H1 (cell line): ENCODE data around the gene DCTN5. TPM values are rescaled to one million over a fixed set of nuclear protein-coding genes. Genes with fewer than 3 reads are reported as not detected.
A peak's percentile ranks its signal among the peaks of the same experiment; 100 is the strongest.

Experiments
- CTCF ChIA-PET: fragments of 300-600 bp; sonication (Branson Sonifier 250); formaldehyde crosslinking; loops from one replicate; lab custom pipeline; 2021; ENCODE audit not compliant: partially characterized antibody; lab: Charles Lee
- POLR2A ChIA-PET: fragments of 300-600 bp; sonication (Branson Sonifier 250); formaldehyde crosslinking; loops from one replicate; lab custom pipeline; 2021; ENCODE audit warnings: inconsistent platforms; ENCODE audit not compliant: partially characterized antibody; lab: Charles Lee
- DNase-seq, 2 experiments: peaks; one replicate each; pipeline versions ENCODE4 v3.0.0 to v3.0.0-alpha.2; 2010 to 2022; ENCODE audit warnings: low spot score in 2 of 2, low read depth in 1 of 2, mixed read lengths in 1 of 2
- FAIRE-seq: peaks from 2 replicates; lab custom pipeline; 2011; peaks lifted over from hg19 to GRCh38; lab: Jason Lieb, UNC
- H2AFZ ChIP-seq: 2 replicates; pipeline ENCODE4 v1.8.1; 2012; ENCODE audit warnings: low read length, inconsistent platforms
- H2AK5ac ChIP-seq: 2 replicates; pipeline ENCODE4 v1.6.1; 2013; ENCODE audit warnings: low read depth, low read length
- H2BK120ac ChIP-seq: replicated peaks from 2 replicates; pipeline ENCODE3; 2013; ENCODE audit warnings: low read depth, low read length, inconsistent platforms
- H2BK12ac ChIP-seq: 2 replicates; pipeline ENCODE4 v1.6.1; 2013; ENCODE audit warnings: low read depth, low read length
- H2BK15ac ChIP-seq: 2 replicates; pipeline ENCODE4 v1.6.1; 2013; ENCODE audit warnings: low read length
- H2BK20ac ChIP-seq: 2 replicates; pipeline ENCODE4 v1.6.1; 2013; ENCODE audit warnings: low read length
- H2BK5ac ChIP-seq: 2 replicates; pipeline ENCODE4 v1.6.1; 2013; ENCODE audit warnings: low read depth, low read length
- H3K14ac ChIP-seq: 2 replicates; pipeline ENCODE4 v1.6.1; 2013; ENCODE audit warnings: inconsistent platforms; ENCODE audit not compliant: insufficient read length
- H3K18ac ChIP-seq: 2 replicates; pipeline ENCODE4 v1.6.1; 2013; ENCODE audit warnings: low read length; ENCODE audit errors: extremely low read depth
- H3K23ac ChIP-seq: 2 replicates; pipeline ENCODE4 v1.6.1; 2013; ENCODE audit warnings: inconsistent platforms; ENCODE audit not compliant: insufficient read length
- H3K23me2 ChIP-seq: 2 replicates; pipeline ENCODE4 v1.6.1; 2013; ENCODE audit warnings: low read depth, low read length
- H3K27ac ChIP-seq: 2 replicates; pipeline ENCODE4 v1.6.1; 2011; ENCODE audit warnings: low read depth, low read length, inconsistent platforms
- H3K27me3 ChIP-seq, 4 experiments: replicated peaks in 1 of 4; 1 replicate in 1 of 4; 2 replicates in 3 of 4; pipeline versions ENCODE4 v1.6.1 to v1.8.1; 2011 to 2013; ENCODE audit warnings: low read length in 3 of 4, mild to moderate bottlenecking in 3 of 4, inconsistent platforms in 2 of 4, mixed read lengths in 2 of 4, moderate library complexity in 1 of 4; ENCODE audit not compliant: control insufficient read depth in 3 of 4, insufficient read depth in 3 of 4; ENCODE audit errors: extremely low read depth in 1 of 4
- H3K36me3 ChIP-seq, 4 experiments: 2 replicates each; pipeline versions ENCODE4 v1.6.1 to v1.8.1; 2011 to 2013; ENCODE audit warnings: mild to moderate bottlenecking in 4 of 4, low read length in 3 of 4, moderate library complexity in 2 of 4, control low read depth in 1 of 4, inconsistent platforms in 1 of 4; ENCODE audit not compliant: insufficient read depth in 4 of 4, control insufficient read depth in 2 of 4
- H3K4ac ChIP-seq: replicated peaks from 2 replicates; pipeline ENCODE3; 2013; ENCODE audit warnings: low read length, low read depth, mixed read lengths, inconsistent platforms; ENCODE audit not compliant: insufficient read length
- H3K4me1 ChIP-seq, 4 experiments: replicated peaks in 1 of 4; 1 replicate in 1 of 4; 2 replicates in 3 of 4; pipeline versions ENCODE4 v1.6.1 to v1.8.1; 2011 to 2013; ENCODE audit warnings: low read length in 3 of 4, inconsistent platforms in 2 of 4, mixed read lengths in 1 of 4; ENCODE audit not compliant: insufficient read depth in 4 of 4, control insufficient read depth in 3 of 4
- H3K4me2 ChIP-seq, 2 experiments: 2 replicates each; pipeline versions ENCODE4 v1.6.1 to v1.8.1; 2011 to 2013; ENCODE audit warnings: low read depth in 2 of 2, low read length in 2 of 2, control low read depth in 1 of 2, inconsistent platforms in 1 of 2, mild to moderate bottlenecking in 1 of 2; ENCODE audit not compliant: insufficient read depth in 1 of 2
- H3K4me3 ChIP-seq, 4 experiments: fragments of 200-600, 300-600 bp in 1 of 4; sonication (generic), shearing (Covaris generic), sonication (Bioruptor Twin) in 1 of 4; 2 replicates each; pipeline versions ENCODE4 v1.5.1 to v1.8.1; 2011 to 2016; ENCODE audit warnings: low read length in 4 of 4, low read depth in 3 of 4, control low read depth in 2 of 4, inconsistent platforms in 2 of 4, mild to moderate bottlenecking in 2 of 4, mixed read lengths in 1 of 4, moderate library complexity in 1 of 4; ENCODE audit not compliant: insufficient read depth in 2 of 4; ENCODE audit errors: extremely low read depth in 1 of 4
- H3K56ac ChIP-seq: replicated peaks from 2 replicates; pipeline ENCODE3; 2013; ENCODE audit warnings: low read depth, mild to moderate bottlenecking, mixed read lengths, low read length, inconsistent platforms; ENCODE audit not compliant: insufficient read length
- H3K79me1 ChIP-seq: 2 replicates; pipeline ENCODE4 v1.6.1; 2013; ENCODE audit warnings: low read depth, low read length, control low read depth
- H3K79me2 ChIP-seq, 2 experiments: 2 replicates each; pipeline versions ENCODE4 v1.6.1 to v1.8.1; 2012 to 2013; ENCODE audit warnings: low read length in 2 of 2, mild to moderate bottlenecking in 2 of 2, inconsistent platforms in 1 of 2; ENCODE audit not compliant: insufficient read depth in 2 of 2, control insufficient read depth in 1 of 2
- H3K9ac ChIP-seq, 4 experiments: replicated peaks in 1 of 4; 1 replicate in 1 of 4; 2 replicates in 3 of 4; pipeline versions ENCODE4 v1.6.1 to v1.8.1; 2011 to 2013; ENCODE audit warnings: low read depth in 3 of 4, low read length in 3 of 4, control low read depth in 2 of 4, mild to moderate bottlenecking in 2 of 4, moderate library complexity in 2 of 4, inconsistent platforms in 1 of 4; ENCODE audit errors: extremely low read depth in 1 of 4
- H3K9me3 ChIP-seq, 2 experiments: 2 replicates each; pipeline versions ENCODE4 v1.6.1 to v1.8.1; 2012 to 2013; ENCODE audit warnings: mild to moderate bottlenecking in 2 of 2, moderate library complexity in 2 of 2, control low read depth in 1 of 2, inconsistent platforms in 1 of 2, low read depth in 1 of 2, low read length in 1 of 2, mixed read lengths in 1 of 2; ENCODE audit not compliant: insufficient read depth in 2 of 2
- H4K20me1 ChIP-seq, 2 experiments: replicated peaks in 1 of 2; 2 replicates each; pipeline versions ENCODE3 to v1.8.1; 2011 to 2013; ENCODE audit warnings: inconsistent platforms in 2 of 2, low read length in 2 of 2, mild to moderate bottlenecking in 1 of 2; ENCODE audit not compliant: insufficient read depth in 2 of 2, control insufficient read depth in 1 of 2
- H4K5ac ChIP-seq: 2 replicates; pipeline ENCODE4 v1.6.1; 2013; ENCODE audit warnings: low read length, low read depth, mixed read lengths, inconsistent platforms; ENCODE audit not compliant: insufficient read length
- H4K8ac ChIP-seq: 2 replicates; pipeline ENCODE4 v1.8.0; 2013; ENCODE audit warnings: mild to moderate bottlenecking, moderate library complexity, low read length, inconsistent platforms; ENCODE audit not compliant: insufficient read depth; ENCODE audit errors: extremely low read depth
- H4K91ac ChIP-seq: replicated peaks from 2 replicates; pipeline ENCODE3; 2013; ENCODE audit warnings: low read length, mixed read lengths, inconsistent platforms; ENCODE audit not compliant: insufficient read length
- ASH2L ChIP-seq: fragments of 200-600, 300-600 bp; sonication (generic); IDR thresholded peaks from one replicate; pipeline ENCODE4 v1.7.1; 2017; ENCODE audit warnings: low read length
- CBX5 ChIP-seq: fragments of 300-800, 300-1000 bp; sonication (generic); IDR thresholded peaks from 2 replicates; pipeline ENCODE4 v1.7.1; 2016; ENCODE audit warnings: antibody characterized with exemption, low read length, low read depth
- HDAC6 ChIP-seq: IDR thresholded peaks from one replicate; pipeline ENCODE4 v1.7.1; 2012; ENCODE audit warnings: low read depth, mild to moderate bottlenecking, inconsistent platforms, low read length, moderate library complexity
- KDM5A ChIP-seq: fragments of 200-600 bp; IDR thresholded peaks from 2 replicates; pipeline ENCODE4 v1.7.1; 2012; ENCODE audit warnings: mild to moderate bottlenecking, low read length, inconsistent platforms, mixed read lengths
- POLR2AphosphoS5 ChIP-seq: IDR thresholded peaks from 2 replicates; pipeline ENCODE4 v1.6.1; 2011; ENCODE audit warnings: low read depth, low read length
- POU5F1 ChIP-seq: IDR thresholded peaks from 2 replicates; pipeline ENCODE4 v1.6.1; 2011; ENCODE audit warnings: low read depth, mild to moderate bottlenecking, low read length, moderate library complexity
- SAP30 ChIP-seq: fragments of 300-600 bp; sonication (generic); IDR thresholded peaks from 2 replicates; pipeline ENCODE4 v1.7.1; 2012; ENCODE audit warnings: low read length, moderate library complexity, mild to moderate bottlenecking, inconsistent platforms; ENCODE audit not compliant: insufficient read depth, insufficient replicate concordance
- SIRT6 ChIP-seq: IDR thresholded peaks from one replicate; pipeline ENCODE4 v1.7.1; 2012; ENCODE audit warnings: low read length, inconsistent platforms
- SIX5 ChIP-seq: IDR thresholded peaks from 2 replicates; pipeline ENCODE4 v1.6.1; 2011; ENCODE audit warnings: mild to moderate bottlenecking, low read depth, low read length
- SRF ChIP-seq: IDR thresholded peaks from 2 replicates; pipeline ENCODE4 v1.6.1; 2011; ENCODE audit warnings: mild to moderate bottlenecking, low read depth, low read length, moderate library complexity
- SUZ12 ChIP-seq: fragments of 200-600 bp; sonication (generic); IDR thresholded peaks from 2 replicates; pipeline ENCODE4 v1.6.1; 2012; ENCODE audit warnings: mild to moderate bottlenecking, inconsistent platforms, low read length, moderate library complexity, mixed read lengths
- TBP ChIP-seq: IDR thresholded peaks from 2 replicates; pipeline ENCODE4 v1.6.1; 2011; ENCODE audit warnings: low read depth, low read length, improper control_type of control experiment
- WGBS, 2 experiments: shearing (Covaris generic) in 1 of 2; methylation state at CpG; one replicate each; pipeline versions ENCODE4 v1.1.6 to v1.1.7; 2013 to 2015; ENCODE audit warnings: low lambda C conversion rate in 2 of 2, mixed read lengths in 2 of 2, inconsistent platforms in 1 of 2, low coverage in 1 of 2, missing lambda C conversion rate in 1 of 2; ENCODE audit not compliant: insufficient replicate concordance in 2 of 2, insufficient coverage in 1 of 2, insufficient read length in 1 of 2; ENCODE audit errors: extremely low coverage in 1 of 2, missing lambda C conversion rate in 1 of 2; 5-methylcytosine and 5-hydroxymethylcytosine counted together
- polyA plus RNA-seq, 7 experiments: library from polyadenylated mRNA; depleted of rRNA in 3 of 7; stranded (reverse) in 5 of 7; unstranded in 2 of 7; fragments of >200 nt in 5 of 7; fragments of 200-250 nt in 2 of 7; gene quantifications; 1 replicate in 5 of 7; 2 replicates in 1 of 7; 4 replicates in 1 of 7; pipeline versions ENCODE4 v1.2.1 to v1.2.3, GENCODE V29; 2011 to 2013; ENCODE audit warnings: missing spikeins in 2 of 7, mixed read lengths in 2 of 7
- total RNA-seq: library from RNA; stranded (reverse); fragmentation: NEBNext Ultra II Directional; extraction: Animal tissue kit (Norgen Biotek cat#: 25700); gene quantifications from 2 replicates; pipeline ENCODE4 v1.2.1, GENCODE V29; 2021
- TF ChIP-seq, protein P1 (sequence below): IDR thresholded peaks from 2 replicates; pipeline ENCODE4 v1.6.1; 2012; ENCODE audit warnings: low read length, inconsistent platforms

Gene DCTN5
- total and polyA plus RNA-seq, 2 of the 8 experiments (the other 6 are each of a cell fraction or from before 2014, with no cell fraction given), result 36.0 to 74.0 TPM

DNA sequence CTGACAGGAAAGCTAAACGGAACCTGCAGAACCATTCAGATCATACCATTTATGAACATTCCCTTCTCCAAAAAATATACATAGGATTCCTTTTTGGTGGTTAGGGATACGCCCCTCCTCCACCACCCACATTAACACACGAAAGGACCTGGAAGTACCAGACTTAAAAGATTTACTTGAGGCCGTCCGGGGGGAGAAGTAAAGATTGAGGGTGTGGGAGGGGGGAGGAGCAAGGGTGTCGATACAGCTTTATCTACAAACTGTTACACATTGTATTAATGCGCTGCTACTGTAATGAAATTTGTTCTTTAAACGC lies 693 bp upstream of the DCTN5 start:
- Histone ChIP-seq H2BK5ac (peak overlapping the region; percentile 73; the same call in 1 of the 2 replicates), H3K79me1 (no peaks in the 10 kb centered on the region; the same call in 1 of the 2 replicates), H3K4me1 (peaks cover 0 to 9% (median 1%) of the 10 kb centered on the region in 4 experiments; a peak in 3 of 7 replicates), H2AK5ac (no peak overlapping the region), H3K18ac (peak overlapping the region; percentile 75), H3K56ac (peak overlapping the region; percentile 85), H3K36me3 (peaks cover 9 to 35% (median 16%) of the 10 kb centered on the region in 4 experiments), H3K4ac (peak overlapping the region; percentile 30), H3K9ac (peak overlapping the region; percentile 65 to 96 (median 90)), H4K20me1 (peaks cover 2% of the 10 kb centered on the region in 2 experiments), H2BK20ac (no peak overlapping the region), H2BK120ac (no peak overlapping the region), H3K9me3 (no peaks in the 10 kb centered on the region), H4K8ac (peak overlapping the region; percentile 97; the same call in 1 of the 2 replicates), H2AFZ (peak overlapping the region; percentile 38; the same call in 1 of the 2 replicates), H3K27ac (peak overlapping the region; percentile 85), H3K27me3 (no peaks in the 10 kb centered on the region), H3K14ac (no peak overlapping the region), H3K4me2 (peak overlapping the region; percentile 79 to 81), H2BK12ac (no peak overlapping the region; the same call in 1 of the 2 replicates), H4K5ac (peak overlapping the region; percentile 85), H4K91ac (peak overlapping the region; percentile 52), H3K4me3 (peak overlapping the region; percentile 83 to 99 (median 96)), H3K23ac (no peak overlapping the region), H3K79me2 (peaks cover 0 to 35% of the 10 kb centered on the region in 2 experiments; a peak in 2 of 4 replicates), H2BK15ac (no peak overlapping the region), H3K23me2 (peaks cover 4% of the 10 kb centered on the region; the same call in 1 of the 2 replicates)
- DNase-seq (peak in 1 of 2 experiments; percentile 9), FAIRE-seq (no peak)
- ChIA-PET CTCF (interaction anchor here (1.2 kb wide), 2 partner anchors 38 to 42 kb away, joined by 3 read pairs; partner anchors contain the start of gene PLK1), POLR2A (interaction anchor here (0.7 to 3.2 kb wide), 16 partner anchors 8 to 132 kb away, joined by 3 to 32 read pairs (median 3); partner anchors contain the start of genes EARS2, PLK1 and UBFD1)
- 3% methylated on average over 8 of the region's 8 CpGs; no CpG with 5 or more reads in 1 of the 2 experiments for WGBS, 2 experiments
- TF ChIP-seq POU5F1 (no peak), SRF (no peak), SIRT6 (no peak), ASH2L (no peak), SAP30 (no peak), SUZ12 (no peak), TBP (no peak), SIX5 (no peak), CBX5 (no peak), HDAC6 (no peak), KDM5A (no peak), POLR2AphosphoS5 (no peak)
- TF ChIP-seq, protein P1, sequence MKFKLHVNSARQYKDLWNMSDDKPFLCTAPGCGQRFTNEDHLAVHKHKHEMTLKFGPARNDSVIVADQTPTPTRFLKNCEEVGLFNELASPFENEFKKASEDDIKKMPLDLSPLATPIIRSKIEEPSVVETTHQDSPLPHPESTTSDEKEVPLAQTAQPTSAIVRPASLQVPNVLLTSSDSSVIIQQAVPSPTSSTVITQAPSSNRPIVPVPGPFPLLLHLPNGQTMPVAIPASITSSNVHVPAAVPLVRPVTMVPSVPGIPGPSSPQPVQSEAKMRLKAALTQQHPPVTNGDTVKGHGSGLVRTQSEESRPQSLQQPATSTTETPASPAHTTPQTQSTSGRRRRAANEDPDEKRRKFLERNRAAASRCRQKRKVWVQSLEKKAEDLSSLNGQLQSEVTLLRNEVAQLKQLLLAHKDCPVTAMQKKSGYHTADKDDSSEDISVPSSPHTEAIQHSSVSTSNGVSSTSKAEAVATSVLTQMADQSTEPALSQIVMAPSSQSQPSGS, result no peak
